Esophagus muscularis mucosa (tissue), 3 donors: ENCODE measurements around the gene TMCO2.

Experiments used
- CTCF ChIP-seq, 3 experiments: fragments of 200-600 bp in 2 of 3; fragments of 450-650 bp in 1 of 3; sonication (generic) in 2 of 3; IDR thresholded peaks; one replicate each; pipeline ENCODE4 v1.5.1; 2017 to 2019; ENCODE audit warnings: antibody characterized with exemption in 3 of 3, mild to moderate bottlenecking in 2 of 3, moderate library complexity in 1 of 3
- POLR2A ChIP-seq: fragments of 450-650 bp; IDR thresholded peaks from one replicate; pipeline ENCODE4 v1.6.1; 2017; ENCODE audit warnings: antibody characterized with exemption, moderate library complexity, mild to moderate bottlenecking, low read depth
- POLR2AphosphoS5 ChIP-seq, 2 donors: sonication (generic); formaldehyde crosslinking; IDR thresholded peaks; one replicate each; pipeline ENCODE4 v1.6.1; 2017; ENCODE audit warnings: antibody characterized with exemption in 2 of 2

GRCh38 chr1:40264354-40264781 is 16.6 kb downstream of the TMCO2 start:
- TF ChIP-seq CTCF (IDR thresholded peaks at IDR 0.05) (no peak), POLR2A (no peak), POLR2AphosphoS5 (IDR thresholded peaks at IDR 0.05) (peak in 1 of 2 donors; percentile 34)
